SKM-1 treated with dmso at 0.1 percent for 144 hours (cell line): ENCODE measurements around the gene JPH3.
"Not testable (repeated sequence)": the region's sequence is repeated elsewhere in the genome, so short reads cannot be mapped to it uniquely, and the experiment has no call there.

ENCODE experiments used
- DNase-seq: peaks from one replicate; lab custom pipeline; 2025; ENCODE audit not compliant: unreplicated experiment; lab: John Stamatoyannopoulos, UW

The JPH3 gene

GRCh38 chr16:87572959-87573358 is 29.3 kb upstream of the JPH3 start:
- no peak for DNase-seq

DNA sequence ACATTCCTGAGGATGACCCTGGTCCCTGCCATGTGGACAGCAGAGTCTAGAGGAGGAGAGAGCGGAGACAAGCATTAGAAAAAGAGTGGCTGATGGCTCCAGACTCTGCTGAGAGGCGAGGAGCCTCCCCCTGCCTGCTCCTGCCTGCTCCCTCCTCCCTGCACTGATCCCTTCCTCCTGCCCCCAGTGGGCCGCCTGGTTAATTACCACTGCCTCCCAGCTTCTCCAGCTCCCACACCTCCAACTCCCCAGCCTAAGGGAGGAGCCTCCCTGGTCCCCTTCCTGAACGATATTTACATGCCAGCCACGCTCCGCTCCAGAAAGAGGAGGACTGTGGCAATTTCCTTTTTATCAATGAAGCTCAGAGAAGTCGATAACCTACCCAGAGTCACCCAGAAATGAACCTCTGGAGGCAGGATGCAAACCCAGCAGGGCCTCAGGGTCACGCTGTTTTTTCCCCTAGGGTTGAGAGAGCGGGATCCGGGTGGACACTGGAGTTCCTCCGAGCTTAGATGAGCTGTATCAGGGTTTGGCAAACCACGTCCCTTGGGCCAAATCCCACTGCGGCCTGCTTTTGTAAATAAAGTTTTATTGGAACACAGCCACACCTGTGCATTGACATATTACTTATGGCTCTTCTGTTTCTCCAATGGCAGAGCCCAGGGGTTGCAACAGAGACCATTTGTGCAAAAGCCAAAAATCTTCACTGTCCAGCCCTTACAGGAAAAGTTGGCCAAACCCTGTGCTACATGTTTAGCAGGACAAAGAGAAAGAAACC is 27.1 kb upstream of the JPH3 start:
- no peak for DNase-seq

DNA sequence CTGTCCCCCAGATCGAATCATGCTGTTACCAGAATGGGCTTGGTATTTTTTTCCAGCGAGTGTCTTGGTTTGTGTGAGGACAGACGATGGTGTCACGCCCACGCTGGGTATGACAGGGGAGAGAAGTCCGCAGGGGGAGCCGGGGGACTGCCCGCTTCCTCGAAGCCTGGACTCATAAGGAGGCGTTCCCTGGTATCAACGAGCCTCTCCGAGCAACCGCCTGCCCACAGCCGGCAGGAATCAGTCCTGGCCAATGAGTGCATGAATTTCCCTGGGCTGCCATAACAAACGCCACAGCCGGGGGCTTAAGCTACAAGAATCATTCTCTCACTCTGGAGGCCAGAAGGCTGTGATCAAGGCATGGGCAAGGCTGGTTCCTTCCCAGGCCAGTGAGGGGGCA is 26.1 kb upstream of the JPH3 start:
- DNase-seq: no peak

- not testable (repeated sequence) for DNase-seq
These were observed 24.0 kb upstream of the JPH3 start for GRCh38 chr16:87578142-87578930.

- DNase-seq: no peak
These were observed 22.6 kb upstream of the JPH3 start for GRCh38 chr16:87579691-87580090.

DNA sequence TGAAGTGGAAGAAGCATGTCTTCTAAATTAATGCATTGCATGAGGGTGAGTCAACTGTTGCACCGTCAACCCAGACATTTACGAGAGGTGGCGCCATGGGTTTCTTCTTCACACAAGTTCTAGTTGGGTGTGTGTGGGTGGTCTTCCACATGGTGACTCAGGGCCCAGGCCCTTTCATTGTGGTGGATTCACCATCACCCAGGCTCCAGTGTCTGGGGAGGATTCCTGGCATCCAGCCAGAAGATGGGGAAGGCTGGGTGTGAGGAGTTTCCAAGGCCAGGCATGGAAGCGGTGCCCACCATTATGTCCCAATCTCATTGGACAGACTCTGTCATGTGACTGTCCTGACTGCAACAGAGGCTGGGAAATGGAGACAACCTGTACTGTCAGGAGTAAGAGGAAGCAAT is 21.4 kb upstream of the JPH3 start:
- DNase-seq: no peak

- no peak for DNase-seq
These were observed 20.5 kb upstream of the JPH3 start for GRCh38 chr16:87581857-87582215.

DNA sequence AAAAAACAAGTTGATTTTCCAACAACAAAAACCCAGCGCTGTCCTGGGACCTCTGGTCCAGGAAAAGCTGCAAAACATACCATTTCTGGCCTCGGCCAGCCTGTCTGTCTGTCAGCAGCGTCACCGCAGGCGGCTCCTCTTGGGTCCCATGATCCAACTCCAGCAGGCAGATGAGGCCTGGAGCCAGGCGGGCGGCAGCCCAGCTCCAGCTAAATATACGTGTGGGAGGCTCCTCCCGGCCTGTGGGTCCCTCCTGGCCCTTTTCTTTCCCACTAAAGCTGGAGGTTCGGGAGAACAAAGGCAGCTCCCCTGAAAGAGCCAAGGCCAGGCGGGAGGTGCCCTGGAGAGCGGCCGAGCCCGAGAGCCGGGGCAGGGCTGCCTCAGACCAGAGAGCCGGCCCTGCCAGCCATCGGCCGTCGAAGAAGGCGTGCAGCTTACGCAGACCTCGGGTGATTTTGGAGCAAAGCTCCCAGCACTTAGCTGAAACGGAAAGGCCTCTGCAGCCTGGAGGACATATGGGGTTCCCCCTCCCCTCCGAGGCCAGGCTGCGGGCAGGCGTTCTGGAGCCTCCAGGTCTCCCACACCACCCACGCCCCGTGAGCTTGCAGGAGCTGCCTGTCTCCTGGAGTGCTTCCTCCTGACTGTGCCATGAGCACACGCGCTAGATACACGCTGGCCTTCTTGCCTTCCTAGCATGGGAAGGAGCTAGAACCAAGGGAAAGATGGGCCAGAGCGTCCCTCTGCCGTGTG is 19.9 kb upstream of the JPH3 start:
- DNase-seq: no peak

- no peak for DNase-seq
These were observed 19.4 kb upstream of the JPH3 start for GRCh38 chr16:87582966-87583325.

- no peak for DNase-seq
These were observed 18.7 kb upstream of the JPH3 start for GRCh38 chr16:87583453-87584131.

DNA sequence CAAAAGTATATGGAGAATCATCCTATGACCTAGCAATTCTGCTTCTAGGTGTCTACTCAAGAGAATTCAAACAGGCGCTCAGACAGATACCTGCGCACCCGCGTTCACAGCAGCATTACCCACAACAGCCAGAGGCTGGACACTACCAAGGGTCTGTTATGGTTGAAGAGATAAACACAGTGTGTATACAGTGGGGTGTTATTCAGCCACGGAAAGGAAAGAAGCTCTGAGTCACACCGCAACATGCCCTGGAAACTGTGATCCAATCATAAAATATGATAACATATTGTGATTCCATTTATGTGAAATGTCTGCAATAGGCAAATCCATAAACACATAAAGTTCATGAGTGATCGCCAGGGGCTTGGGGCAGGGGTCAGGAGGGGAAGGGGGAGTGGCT is 18.0 kb upstream of the JPH3 start:
- DNase-seq: no peak

DNA sequence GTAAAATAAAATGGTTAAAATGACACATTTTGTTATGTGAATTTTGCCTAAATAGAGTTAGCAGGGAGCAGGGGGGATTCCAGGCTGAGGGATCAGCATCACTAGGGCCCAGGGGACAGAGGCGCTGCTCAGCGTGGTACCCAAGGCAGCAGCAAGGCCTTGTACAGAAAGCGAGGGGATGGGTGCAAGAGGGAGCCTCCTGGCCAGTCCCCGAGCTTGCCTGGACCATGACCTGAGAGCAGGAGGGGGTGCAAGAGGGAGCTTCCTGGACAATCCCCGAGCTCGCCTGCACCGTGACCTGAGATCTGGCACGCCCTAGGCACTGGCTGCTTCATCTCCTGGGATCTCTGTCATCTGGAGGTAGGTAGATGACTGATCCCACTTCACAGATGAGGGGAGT is 17.3 kb upstream of the JPH3 start:
- DNase-seq: no peak

DNA sequence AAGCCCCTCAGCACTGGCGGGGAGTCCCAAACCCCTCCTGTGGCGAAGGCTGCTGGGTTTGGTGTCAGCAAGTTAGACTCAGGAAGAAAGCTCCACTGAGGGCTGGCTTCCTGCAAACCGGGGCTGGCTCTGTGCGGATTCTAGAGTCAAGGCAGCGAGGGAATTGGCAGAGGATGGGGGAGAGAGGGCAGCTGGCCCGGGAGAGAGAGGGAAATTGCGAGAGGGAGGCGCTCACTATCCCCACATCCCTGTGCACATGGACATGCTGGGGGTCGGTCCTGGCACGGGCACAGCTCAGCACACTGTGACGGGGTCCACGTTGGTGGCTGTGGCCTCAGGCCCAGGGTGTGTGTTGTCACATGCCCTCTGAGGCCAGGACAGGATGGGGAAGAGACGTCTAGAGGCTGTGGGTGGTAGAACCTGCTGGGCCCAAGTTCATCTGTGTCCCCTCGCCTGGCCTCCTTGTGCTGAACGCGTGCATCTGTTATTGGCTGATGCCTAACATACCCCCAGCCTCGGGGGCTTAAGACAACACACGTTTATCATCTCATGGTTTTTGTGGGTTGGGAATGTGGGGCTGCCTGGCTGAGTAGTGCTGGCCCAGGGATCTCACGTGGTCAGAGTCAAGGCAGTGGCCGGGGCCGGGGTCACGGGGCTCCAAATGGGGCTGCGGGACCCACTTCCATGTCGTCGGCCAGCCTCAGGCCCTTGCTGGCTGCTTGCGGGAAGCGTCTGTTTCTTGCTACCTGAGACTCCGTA is 16.7 kb upstream of the JPH3 start:
- no peak for DNase-seq

DNA sequence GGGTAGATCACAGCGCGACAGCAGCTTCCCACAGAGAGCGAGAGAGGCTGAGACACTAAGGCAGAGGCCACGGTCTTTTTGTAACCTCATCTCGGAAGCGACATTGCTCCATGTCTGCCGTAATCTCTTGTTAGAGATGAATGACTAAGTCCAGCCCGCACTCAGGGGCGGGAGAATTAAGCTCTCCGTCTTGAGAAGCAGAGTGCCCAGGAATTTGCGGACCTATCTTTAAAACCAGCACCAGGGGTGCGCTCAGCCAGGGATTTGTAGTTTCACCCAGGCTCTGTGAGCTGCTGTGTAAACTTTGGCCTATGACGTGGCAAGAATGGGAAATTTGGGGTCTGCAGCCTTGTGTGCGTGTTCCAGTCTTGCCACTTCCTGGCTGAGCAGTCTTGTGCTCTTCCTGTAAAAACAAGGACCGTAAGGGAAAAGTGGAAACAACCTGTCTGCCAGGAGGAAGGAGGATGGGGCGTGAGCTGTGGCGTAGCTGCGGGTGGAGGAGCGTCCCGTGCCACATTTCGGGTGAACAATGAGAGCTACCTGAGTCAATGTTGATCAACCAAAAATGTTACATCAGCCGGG is 16.0 kb upstream of the JPH3 start:
- DNase-seq: no peak

- no peak for DNase-seq
These were observed 14.7 kb upstream of the JPH3 start for GRCh38 chr16:87587636-87588035.

DNA sequence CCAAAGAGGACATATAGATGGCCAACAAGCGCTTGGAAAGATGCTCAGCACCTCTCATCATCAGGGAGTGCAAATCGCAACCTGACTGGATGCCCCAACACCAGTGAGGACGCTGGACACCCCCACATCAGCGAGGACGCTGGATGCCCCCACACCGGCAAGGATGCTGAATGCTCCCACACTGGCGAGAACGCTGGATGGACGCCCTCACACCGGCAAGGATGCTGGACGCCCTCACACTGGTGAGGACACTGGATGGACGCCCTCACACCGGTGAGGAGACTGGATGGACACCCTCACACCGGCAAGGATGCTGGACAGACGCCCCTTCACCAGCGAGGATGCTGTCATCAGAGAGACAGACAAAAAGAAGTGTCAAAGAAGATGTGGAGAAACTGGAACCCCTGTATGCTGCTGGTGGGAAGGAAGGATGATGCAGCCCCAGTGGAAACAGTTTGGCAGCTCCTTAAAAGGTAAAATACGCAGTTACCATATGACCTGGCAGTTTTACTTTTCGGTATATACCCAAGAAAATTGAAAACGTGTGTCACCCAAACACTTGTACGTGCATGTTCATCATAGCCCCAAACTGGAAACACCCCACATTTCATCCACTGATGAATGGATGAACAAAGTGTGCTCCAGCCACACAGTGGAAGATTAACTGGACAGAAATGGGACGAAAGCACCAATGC is 10.1 kb upstream of the JPH3 start:
- DNase-seq: no peak

- DNase-seq: no peak
These were observed 8.5 kb upstream of the JPH3 start for GRCh38 chr16:87593710-87594258.

- DNase-seq: no peak
These were observed 6.6 kb upstream of the JPH3 start for GRCh38 chr16:87595712-87596111.

- no peak for DNase-seq
These were observed 4.9 kb upstream of the JPH3 start for GRCh38 chr16:87597324-87597830.
